Kidney tubule cell (primary cell): ENCODE measurements around the gene LMO4.

Experiments
- DNase-seq: peaks from one replicate; pipeline ENCODE4 v3.0.0-alpha.2; 2018; ENCODE audit warnings: low spot score

Gene LMO4

DNA sequence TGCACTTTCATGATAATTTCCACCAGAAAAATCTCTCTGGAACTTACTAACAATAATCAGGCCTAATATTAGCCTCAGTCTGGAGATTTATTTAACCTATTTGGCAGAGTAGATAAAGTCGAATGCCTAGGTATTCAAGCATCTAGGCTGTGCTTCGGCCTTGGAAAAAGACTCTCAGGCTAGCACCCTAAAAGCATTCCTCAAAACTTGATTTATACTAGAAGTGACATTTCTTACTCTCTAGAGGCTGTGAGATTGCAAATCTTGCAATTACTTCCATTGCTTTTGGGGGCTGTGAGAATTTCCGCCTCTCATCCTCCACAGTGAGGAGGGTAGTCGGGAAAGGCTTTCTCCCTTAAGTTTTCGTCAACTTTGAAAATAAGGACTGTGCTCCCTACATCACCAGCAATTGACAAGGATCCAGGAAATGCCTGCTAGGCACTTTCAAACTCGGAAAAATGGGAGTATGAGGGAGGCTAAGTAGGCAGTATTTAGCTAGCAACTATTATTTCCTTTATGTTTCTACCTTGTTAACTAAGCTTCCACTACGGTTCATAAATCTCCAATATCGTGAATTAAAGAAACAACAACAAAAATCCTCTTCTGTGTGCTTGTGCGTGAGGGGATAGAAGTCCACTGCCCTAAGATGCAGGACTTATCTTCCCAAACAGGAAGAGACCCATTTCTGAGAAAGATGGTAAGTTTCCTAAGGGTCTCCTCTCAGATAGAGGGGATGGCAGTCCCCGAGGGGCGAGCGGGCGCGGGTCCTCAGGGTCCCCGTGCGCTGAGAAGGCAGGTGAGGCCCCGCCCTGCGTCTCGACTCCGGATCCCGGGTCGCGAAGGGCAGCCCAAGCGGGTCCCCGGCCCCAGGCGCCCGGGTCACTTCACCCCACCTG, 1.1 kb upstream of the LMO4 start:
- no peak for DNase-seq

- DNase-seq = peak; percentile 41
Observed at GRCh38 chr1:87329051-87329525, 408 bp downstream of the LMO4 start.

DNA sequence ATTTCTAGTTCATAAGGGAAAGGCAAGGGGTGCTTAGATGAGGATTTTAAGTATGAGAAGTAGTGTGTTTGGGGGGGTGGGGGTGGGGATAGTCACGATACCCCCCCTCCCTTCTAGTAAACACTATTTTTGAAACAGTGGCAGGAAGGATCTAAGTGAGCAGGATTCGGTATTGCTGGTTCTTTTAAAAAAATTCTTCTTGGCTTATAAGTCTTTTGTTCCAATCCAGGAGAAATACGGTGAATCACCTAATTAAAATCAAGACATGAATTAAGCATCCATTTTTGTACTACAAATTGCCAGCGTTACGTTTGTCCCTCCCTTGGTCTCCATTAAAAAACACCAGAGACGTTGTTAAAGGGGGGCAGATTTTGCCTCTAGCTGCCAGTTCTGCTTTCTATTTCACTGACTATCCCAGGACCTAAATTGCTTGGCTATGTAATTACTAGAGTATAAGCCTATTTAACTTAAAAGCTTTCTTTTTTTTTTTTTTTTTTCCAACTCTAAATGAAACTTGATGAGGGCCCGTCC, 911 bp downstream of the LMO4 start:
- peak; percentile 29 for DNase-seq

- peak; percentile 34 for DNase-seq
Observed at GRCh38 chr1:87330057-87330884, 1.6 kb downstream of the LMO4 start.

- no peak for DNase-seq
Observed at GRCh38 chr1:87330885-87331364, 2.2 kb downstream of the LMO4 start.

DNA sequence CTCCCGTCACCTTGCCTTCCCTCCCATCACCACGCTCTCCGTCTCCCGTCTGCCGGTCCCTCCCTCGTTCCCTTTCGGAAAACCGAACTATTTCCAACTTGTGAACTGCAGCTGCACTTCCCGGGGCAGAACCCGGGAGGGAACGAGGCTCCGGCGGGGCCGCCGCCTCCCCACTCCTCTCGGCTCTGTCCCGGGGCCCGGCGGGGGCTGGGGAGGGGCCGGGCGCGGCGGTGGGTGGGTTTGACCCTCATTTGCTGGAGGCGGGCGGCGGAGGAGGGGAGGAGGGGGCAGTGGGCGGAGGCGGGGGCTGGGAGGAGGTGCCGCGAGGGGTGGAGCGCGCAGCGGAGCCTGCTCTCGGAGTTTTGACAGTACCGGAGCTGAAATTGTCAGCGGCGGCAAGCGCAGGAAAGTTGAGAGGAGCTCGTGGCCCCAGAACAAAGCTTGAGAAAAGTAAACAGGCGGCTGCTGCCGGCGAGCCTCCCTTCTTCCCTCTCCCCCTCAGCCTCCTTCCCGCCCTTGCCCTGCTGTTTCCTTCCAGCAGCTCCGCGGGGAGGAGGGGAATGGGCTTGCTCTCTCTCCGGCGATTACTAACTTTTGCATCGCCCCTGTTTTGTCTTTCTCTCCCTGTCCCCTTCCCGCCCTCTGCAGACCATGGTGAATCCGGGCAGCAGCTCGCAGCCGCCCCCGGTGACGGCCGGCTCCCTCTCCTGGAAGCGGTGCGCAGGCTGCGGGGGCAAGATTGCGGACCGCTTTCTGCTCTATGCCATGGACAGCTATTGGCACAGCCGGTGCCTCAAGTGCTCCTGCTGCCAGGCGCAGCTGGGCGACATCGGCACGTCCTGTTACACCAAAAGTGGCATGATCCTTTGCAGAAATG, 2.9 kb downstream of the LMO4 start:
- DNase-seq = peak; percentile 76

- DNase-seq = no peak
Observed at GRCh38 chr1:87333692-87334347, 5.1 kb downstream of the LMO4 start.

- no peak for DNase-seq
Observed at GRCh38 chr1:87334351-87335174, 5.9 kb downstream of the LMO4 start.

GRCh38 chr1:87335175-87335884, 6.7 kb downstream of the LMO4 start:
- DNase-seq = peak; percentile 70

DNA sequence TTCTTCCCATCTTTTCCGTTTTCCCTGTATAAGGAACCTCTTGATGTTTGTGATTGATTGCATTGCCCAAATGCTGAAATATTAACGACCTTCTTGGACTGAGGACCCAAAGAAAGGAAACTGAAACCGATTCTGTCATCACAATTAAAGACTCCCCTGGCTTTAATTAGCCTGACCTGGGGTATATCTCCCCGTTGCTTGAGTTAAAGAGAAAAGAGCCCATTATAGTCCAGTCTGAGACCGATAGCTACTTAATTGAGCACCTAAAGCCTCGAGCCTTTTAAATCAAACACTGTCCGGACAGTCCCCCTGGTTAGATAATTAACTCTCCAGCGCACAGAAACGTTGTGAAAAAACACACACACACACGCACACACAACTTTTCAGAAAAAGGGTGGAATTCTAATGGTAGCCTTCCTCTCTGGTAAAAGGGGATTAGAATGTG, 8.0 kb downstream of the LMO4 start:
- no peak for DNase-seq

DNA sequence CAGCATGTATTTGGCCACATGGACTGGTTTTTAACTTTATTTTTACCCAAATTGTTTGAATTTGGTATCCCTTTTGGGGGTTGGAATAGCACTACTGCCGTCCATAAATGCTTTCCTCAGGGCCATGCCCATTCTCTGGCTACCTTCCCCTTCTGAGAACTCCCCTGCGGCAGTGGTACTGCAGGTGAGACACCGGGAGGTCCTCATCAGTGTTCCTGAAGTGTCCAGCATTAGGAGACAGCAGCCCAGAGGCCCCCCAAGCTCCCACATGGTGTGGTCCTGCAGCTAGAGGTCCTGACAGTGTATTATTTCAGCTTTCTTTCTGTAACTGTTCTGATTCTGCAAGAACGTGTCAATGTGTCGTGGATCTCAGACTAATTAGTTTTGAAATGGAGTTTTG, 8.9 kb downstream of the LMO4 start:
- DNase-seq = no peak

GRCh38 chr1:87338566-87338965, 9.9 kb downstream of the LMO4 start:
- no peak for DNase-seq

DNA sequence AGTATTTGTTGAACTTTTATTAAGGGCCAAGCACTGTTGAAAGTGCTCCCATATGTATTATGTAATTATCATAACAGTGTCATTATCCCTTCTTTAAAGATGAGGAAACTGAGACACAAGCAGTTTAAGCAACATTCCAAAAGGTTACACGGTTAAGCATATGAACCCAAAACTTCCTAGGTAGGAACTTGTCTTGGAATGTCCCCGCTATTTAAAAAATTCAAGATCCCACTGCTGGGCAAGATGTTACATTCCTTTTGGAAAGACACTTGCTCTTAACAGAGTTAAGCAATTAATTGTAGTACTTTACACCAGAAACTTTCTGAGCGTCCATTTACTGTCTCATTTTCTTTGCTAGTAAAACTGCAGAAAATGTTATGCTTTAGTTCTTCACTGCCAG, 15.6 kb downstream of the LMO4 start:
- no peak for DNase-seq

DNA sequence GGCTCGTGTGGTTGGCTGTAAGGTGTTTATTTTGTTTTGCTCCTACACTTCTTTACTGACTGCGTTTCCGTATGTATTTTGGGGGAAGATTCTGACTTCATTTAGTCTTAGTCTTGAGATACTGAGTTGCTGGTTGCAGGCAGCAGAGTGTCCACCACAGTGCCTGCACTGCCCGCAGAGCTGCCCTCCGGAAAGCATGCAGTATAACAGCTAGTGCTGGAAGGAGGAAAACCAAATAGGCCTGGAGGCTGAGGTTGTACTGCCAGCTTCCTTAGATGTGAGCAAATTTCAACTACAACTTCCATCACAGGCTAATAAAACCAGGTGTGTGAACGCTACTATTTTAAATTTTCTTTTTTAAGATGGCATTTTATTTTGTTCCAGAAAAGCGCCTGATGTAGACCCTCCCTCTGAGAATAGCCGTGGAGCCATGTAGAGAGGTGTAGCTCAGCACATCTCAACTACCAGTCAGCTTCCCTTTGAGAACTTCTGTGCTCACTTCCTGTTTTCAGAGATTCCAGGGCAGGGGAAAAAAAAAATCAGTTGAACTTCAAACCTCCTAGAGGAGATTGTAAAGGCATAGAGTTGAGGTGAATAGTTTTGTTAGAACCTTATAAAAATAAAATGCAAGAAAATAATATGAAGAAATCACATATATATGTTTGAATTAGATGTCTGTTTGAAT, 17.6 kb downstream of the LMO4 start:
- DNase-seq = no peak

GRCh38 chr1:87348341-87349019, 19.8 kb downstream of the LMO4 start:
- DNase-seq = no peak

DNA sequence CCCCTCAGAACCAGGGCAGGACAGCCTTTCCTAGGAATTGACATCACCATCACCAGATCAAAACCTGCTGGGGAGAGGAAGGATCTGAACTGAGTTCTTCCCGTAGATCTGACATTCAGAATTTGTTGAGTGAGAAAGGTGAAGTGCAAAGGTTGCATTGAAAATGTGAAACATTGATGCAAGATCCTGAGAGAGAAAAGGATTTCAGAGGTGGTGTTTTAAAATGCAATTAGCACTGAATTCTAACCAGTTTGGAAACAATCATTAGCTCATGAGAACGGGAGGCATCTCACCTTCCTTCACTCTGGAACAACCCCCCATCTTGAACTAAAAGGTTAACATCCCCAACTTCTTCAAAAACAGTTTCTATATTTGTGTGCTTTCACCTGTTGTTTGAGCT, 20.4 kb downstream of the LMO4 start:
- no peak for DNase-seq

GRCh38 chr1:87355894-87356293, 27.2 kb downstream of the LMO4 start:
- no peak for DNase-seq

GRCh38 chr1:87356591-87356990, 27.9 kb downstream of the LMO4 start:
- DNase-seq = no peak
